Liver (tissue), 9 donors: ENCODE data around the gene PPARD. TPM values are rescaled to one million over a fixed set of nuclear protein-coding genes. Genes with fewer than 3 reads are reported as not detected.

ENCODE experiments used
- DNase-seq: peaks from one replicate; pipeline ENCODE4 v3.0.0-alpha.2; 2017; ENCODE audit warnings: low spot score
- H3K27ac ChIP-seq, 2 donors: one replicate each; pipeline ENCODE4 v1.7.0; 2013; ENCODE audit warnings: inconsistent platforms in 2 of 2, low read length in 2 of 2, control low read depth in 1 of 2, low read depth in 1 of 2, mild to moderate bottlenecking in 1 of 2
- H3K27me3 ChIP-seq, 4 donors: one replicate each; pipeline versions ENCODE4 v1.6.1 to v1.7.0; 2013; ENCODE audit warnings: low read length in 3 of 4, inconsistent platforms in 1 of 4, mild to moderate bottlenecking in 1 of 4, moderate library complexity in 1 of 4; ENCODE audit not compliant: control insufficient read depth in 4 of 4, insufficient read depth in 4 of 4
- H3K36me3 ChIP-seq, 4 donors: one replicate each; pipeline versions ENCODE4 v1.6.1 to v1.7.0; 2013; ENCODE audit warnings: low read length in 3 of 4, mild to moderate bottlenecking in 3 of 4, low read depth in 1 of 4, moderate library complexity in 1 of 4; ENCODE audit not compliant: control insufficient read depth in 4 of 4, insufficient read depth in 3 of 4
- H3K4me1 ChIP-seq, 4 donors: one replicate each; pipeline versions ENCODE4 v1.6.1 to v1.7.0; 2013; ENCODE audit warnings: low read length in 3 of 4, mild to moderate bottlenecking in 3 of 4, moderate library complexity in 1 of 4; ENCODE audit not compliant: control insufficient read depth in 4 of 4, insufficient read depth in 4 of 4
- H3K4me3 ChIP-seq, 3 donors: one replicate each; pipeline versions ENCODE4 v1.6.1 to v1.7.0; 2013; ENCODE audit warnings: low read length in 3 of 3, control low read depth in 1 of 3, low read depth in 1 of 3, mild to moderate bottlenecking in 1 of 3
- H3K9ac ChIP-seq, 2 donors: one replicate each; pipeline ENCODE4 v1.7.0; 2013; ENCODE audit warnings: low read length in 2 of 2, mild to moderate bottlenecking in 2 of 2, moderate library complexity in 2 of 2, control low read depth in 1 of 2, low read depth in 1 of 2
- H3K9me3 ChIP-seq, 4 donors: one replicate each; pipeline versions ENCODE4 v1.6.1 to v1.7.0; 2013; ENCODE audit warnings: low read length in 3 of 4; ENCODE audit not compliant: control insufficient read depth in 4 of 4
- CTCF ChIP-seq: fragments of 150-350 bp; IDR thresholded peaks from 2 replicates; pipeline ENCODE4 v1.5.1; 2017; ENCODE audit warnings: improper control_type of control experiment, low read depth, low read length; ENCODE audit not compliant: missing input control
- FOXA1 ChIP-seq: IDR thresholded peaks from 2 replicates; pipeline ENCODE4 v1.6.1; 2016; ENCODE audit warnings: antibody characterized with exemption
- FOXA2 ChIP-seq: IDR thresholded peaks from 2 replicates; pipeline ENCODE4 v1.6.1; 2016; ENCODE audit warnings: antibody characterized with exemption
- HNF4G ChIP-seq: IDR thresholded peaks from 2 replicates; pipeline ENCODE4 v1.6.1; 2016; ENCODE audit warnings: antibody characterized with exemption
- JUND ChIP-seq, 2 donors: IDR thresholded peaks; 2 replicates each; pipeline ENCODE4 v1.6.1; 2016; ENCODE audit warnings: antibody characterized with exemption in 2 of 2
- MAX ChIP-seq: IDR thresholded peaks from 2 replicates; pipeline ENCODE4 v1.6.1; 2016; ENCODE audit warnings: antibody characterized with exemption
- NR2F2 ChIP-seq: IDR thresholded peaks from 2 replicates; pipeline ENCODE4 v1.6.1; 2016; ENCODE audit warnings: antibody characterized with exemption
- RAD21 ChIP-seq, 2 donors: IDR thresholded peaks; 2 replicates each; pipeline ENCODE4 v1.6.1; 2016; ENCODE audit warnings: antibody characterized with exemption in 2 of 2, mild to moderate bottlenecking in 2 of 2
- REST ChIP-seq: IDR thresholded peaks from 2 replicates; pipeline ENCODE4 v1.6.1; 2016; ENCODE audit warnings: antibody characterized with exemption, mild to moderate bottlenecking
- RXRA ChIP-seq, 2 donors: IDR thresholded peaks; 2 replicates each; pipeline ENCODE4 v1.6.1; 2017 to 2018; ENCODE audit warnings: antibody characterized with exemption in 2 of 2, mild to moderate bottlenecking in 1 of 2
- SP1 ChIP-seq: IDR thresholded peaks from 2 replicates; pipeline ENCODE4 v1.6.1; 2018; ENCODE audit warnings: antibody characterized with exemption, mild to moderate bottlenecking
- TAF1 ChIP-seq: conservative IDR thresholded peaks from 2 replicates; pipeline ENCODE4 v1.6.1; 2016; ENCODE audit warnings: antibody characterized with exemption, mild to moderate bottlenecking
- YY1 ChIP-seq: IDR thresholded peaks from 2 replicates; pipeline ENCODE4 v1.6.1; 2016; ENCODE audit warnings: antibody characterized with exemption, mild to moderate bottlenecking
- ZBTB33 ChIP-seq: IDR thresholded peaks from 2 replicates; pipeline ENCODE4 v1.6.1; 2016; ENCODE audit warnings: antibody characterized with exemption
- WGBS: extraction: QIAGEN DNeasy Blood & Tissue Kit; methylation state at CpG from one replicate; pipeline ENCODE4 v1.1.7; 2013; 5-methylcytosine and 5-hydroxymethylcytosine counted together
- polyA plus RNA-seq, 2 donors: library from polyadenylated mRNA; stranded (reverse) in 1 of 2; unstranded in 1 of 2; fragments of 200-250 nt in 1 of 2; fragments of >200 nt in 1 of 2; fragmentation: Nextera tagmentation in 1 of 2; extraction: Ambion mirVana in 1 of 2; gene quantifications; one replicate each; pipeline versions ENCODE4 v1.2.1 to v1.2.3, GENCODE V29; 2013 to 2015
- total RNA-seq, 2 donors: library from RNA; depleted of rRNA; stranded (reverse); fragments of >200 nt; gene quantifications; one replicate each; pipeline ENCODE4 v1.2.3, GENCODE V29; 2014
- TF ChIP-seq, protein P1 (sequence below): IDR thresholded peaks from 2 replicates; pipeline ENCODE4 v1.6.1; 2016; ENCODE audit warnings: antibody characterized with exemption
- donor health status: healthy.
- donor health status: healthy.
- donor health status: healthy.
- donor health status: healthy.
- donor health status: healthy.

The PPARD gene
- total and polyA plus RNA-seq, 4 donors, result 2.1 to 7.8 (median 5.1) TPM

DNA sequence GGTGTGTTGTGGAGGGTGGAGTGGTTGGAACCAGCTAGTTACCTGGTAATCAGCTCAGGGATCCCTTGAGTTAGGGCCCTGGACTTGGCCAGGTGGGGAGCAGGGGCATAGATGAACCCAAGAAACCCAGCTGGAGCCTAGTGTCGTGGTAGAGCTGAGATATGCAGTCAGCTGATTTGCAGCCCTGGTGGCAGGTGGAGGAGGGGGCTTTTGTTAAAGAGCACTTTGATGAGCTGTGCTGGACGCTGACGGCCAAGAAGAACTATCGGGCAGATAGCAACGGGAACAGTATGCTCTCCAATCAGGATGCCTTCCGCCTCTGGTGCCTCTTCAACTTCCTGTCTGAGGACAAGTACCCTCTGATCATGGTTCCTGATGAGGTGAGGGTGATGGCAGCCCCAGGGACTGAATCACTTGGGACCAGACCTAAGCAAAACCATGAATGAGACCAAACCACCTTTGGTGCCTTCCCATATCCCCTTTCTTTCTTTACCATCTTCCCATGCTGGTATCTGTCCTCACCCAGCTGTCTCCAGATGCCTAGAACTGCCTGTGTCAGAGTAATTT, 32.0 kb upstream of the PPARD start:
- Histone ChIP-seq H3K36me3 (no peaks in the 10 kb centered on the region), H3K9me3 (no peaks in the 10 kb centered on the region), H3K27ac (no peak overlapping the region), H3K9ac (no peak overlapping the region), H3K27me3 (no peaks in the 10 kb centered on the region), H3K4me1 (peaks cover 0 to 5% (median 4%) of the 10 kb centered on the region in 4 donors), H3K4me3 (no peak overlapping the region)
- no peak for DNase-seq
- TF ChIP-seq, protein P1, sequence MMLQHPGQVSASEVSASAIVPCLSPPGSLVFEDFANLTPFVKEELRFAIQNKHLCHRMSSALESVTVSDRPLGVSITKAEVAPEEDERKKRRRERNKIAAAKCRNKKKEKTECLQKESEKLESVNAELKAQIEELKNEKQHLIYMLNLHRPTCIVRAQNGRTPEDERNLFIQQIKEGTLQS, result no peak
- no peak for TF ChIP-seq CTCF
- TF ChIP-seq FOXA2, result no peak
- TF ChIP-seq RXRA (IDR thresholded peaks at IDR 0.05), result no peak
- no peak for TF ChIP-seq MAX
- no peak for TF ChIP-seq ZBTB33
- no peak for TF ChIP-seq SP1
- no peak for TF ChIP-seq RAD21 (IDR thresholded peaks at IDR 0.05)
- no peak for TF ChIP-seq FOXA1
- TF ChIP-seq TAF1, result no peak
- no peak for TF ChIP-seq REST
- TF ChIP-seq HNF4G, result no peak
- no peak for TF ChIP-seq NR2F2
- TF ChIP-seq JUND (IDR thresholded peaks at IDR 0.05), result no peak
- no peak for TF ChIP-seq YY1
- WGBS, result 78% methylated on average over 6 of the region's 6 CpGs

DNA sequence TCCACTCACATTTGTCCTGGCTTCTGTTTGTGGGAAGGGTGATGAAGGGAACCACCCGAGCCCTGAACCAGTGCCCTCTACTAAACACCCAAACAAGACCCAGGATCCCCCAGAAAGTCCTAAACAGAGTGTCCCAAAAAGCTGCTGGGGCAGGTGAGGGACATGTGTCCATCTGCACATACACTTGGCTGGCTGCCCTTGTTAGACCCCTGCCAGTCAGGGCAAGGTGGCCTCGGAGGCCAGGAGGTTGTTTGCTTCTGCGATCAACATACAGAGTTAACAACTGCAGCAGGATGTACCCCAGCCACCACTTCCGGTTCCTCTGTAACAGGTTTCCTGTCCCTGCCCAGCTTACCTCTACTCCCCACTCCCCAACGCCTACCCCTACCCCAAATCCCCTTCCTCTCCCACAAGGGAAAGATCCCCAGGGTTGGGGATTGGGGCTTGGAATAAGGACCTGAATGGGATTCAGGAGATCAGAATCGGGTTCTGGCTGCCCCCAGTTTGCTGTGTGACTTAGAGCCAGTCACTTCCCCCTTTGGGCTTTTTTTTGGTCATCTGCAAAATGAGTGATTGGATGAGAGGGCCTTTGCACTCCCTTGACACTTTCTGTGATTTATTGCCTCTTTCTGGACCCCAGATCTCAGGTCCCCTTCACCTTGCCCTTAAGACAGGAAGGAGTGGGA, 30.8 kb upstream of the PPARD start:
- peaks cover 0 to 5% (median 4%) of the 10 kb centered on the region in 4 donors for H3K4me1 ChIP-seq
- no peak overlapping the region for H3K4me3 ChIP-seq
- WGBS, result 68% methylated on average over 6 of the region's 6 CpGs
- peak overlapping the region; percentile 23 to 26 for H3K27ac ChIP-seq
- no peaks in the 10 kb centered on the region for H3K36me3 ChIP-seq
- no peak overlapping the region for H3K9ac ChIP-seq
- H3K9me3 ChIP-seq, result no peaks in the 10 kb centered on the region
- DNase-seq, result no peak
- H3K27me3 ChIP-seq, result no peaks in the 10 kb centered on the region
- TF ChIP-seq REST (no peak), YY1 (no peak), CTCF (no peak), SP1 (no peak), MAX (no peak), TAF1 (no peak), JUND (IDR thresholded peaks at IDR 0.05) (no peak)
- TF ChIP-seq, protein P1, result no peak
